ENCODE measurements around the gene KCNK10. TPM values are rescaled to one million over a fixed set of nuclear protein-coding genes. Genes with fewer than 3 reads are reported as not detected.

The KCNK10 gene
- total and polyA plus RNA-seq, 2 donors (not counting 1 experiment from before 2014, with no cell fraction given), result 0.20 TPM; not detected in 1

- Histone ChIP-seq H3K4me1 (ENCODE audit: control insufficient read depth in 2 of 2, insufficient read depth in 2 of 2, low read length in 2 of 2) (no peaks in the 10 kb centered on the region), H3K4me3 (ENCODE audit: control extremely low read depth in 1 of 5, extremely low read depth in 1 of 5, insufficient read depth in 1 of 5, low read depth in 2 of 5, low read length in 4 of 5) (no peak overlapping the region), H3K9ac (ENCODE audit: low read length) (no peak overlapping the region), H3K9me3 (ENCODE audit: control extremely low read depth in 1 of 3, control insufficient read depth in 2 of 3, insufficient read depth in 1 of 3, low read length in 2 of 3) (peaks cover 0 to 3% (median 3%) of the 10 kb centered on the region in 3 donors), H2AFZ (ENCODE audit: insufficient read depth, low read depth, low read length, poor library complexity, severe bottlenecking) (no peak overlapping the region), H3K79me2 (ENCODE audit: control insufficient read depth, insufficient read depth, low read length) (no peaks in the 10 kb centered on the region), H3K36me3 (replicated peaks in 1 of 2; ENCODE audit: control extremely low read depth in 1 of 2, control insufficient read depth in 1 of 2, extremely low read depth in 1 of 2, insufficient read depth in 2 of 2, low read length in 1 of 2) (no peaks in the 10 kb centered on the region), H4K20me1 (ENCODE audit: control insufficient read depth, insufficient read depth, low read length, poor library complexity, severe bottlenecking) (no peaks in the 10 kb centered on the region), H3K27ac (ENCODE audit: low read length in 2 of 2) (no peak overlapping the region), H3K4me2 (replicated peaks; ENCODE audit: low read depth, low read length, poor library complexity, severe bottlenecking) (no peak overlapping the region), H3K27me3 (replicated peaks in 1 of 4; ENCODE audit: control extremely low read depth in 1 of 4, control insufficient read depth in 3 of 4, insufficient read depth in 4 of 4, low read length in 3 of 4) (peaks cover 0 to 16% (median 7%) of the 10 kb centered on the region in 4 experiments)
- intact Hi-C loops (cut with micrococcal nuclease), result no loop called here
- DNase-seq (no peak), ATAC-seq (ENCODE audit: low read depth) (no peak)
- Mint-ChIP-seq H3K27ac (no peak overlapping the region), H3K9me3 (ENCODE audit: insufficient read depth) (peaks cover 5% of the 10 kb centered on the region), H3K4me3 (no peak overlapping the region), H3K4me1 (no peaks in the 10 kb centered on the region), H3K27me3 (peaks cover 11% of the 10 kb centered on the region)
- CTCF ChIA-PET, result no interaction called here
- TF ChIP-seq EZH2 (IDR thresholded peaks at IDR 0.05; ENCODE audit: borderline replicate concordance, insufficient read depth, low read depth, low read length, poor library complexity, severe bottlenecking) (no peak), CTCF (IDR thresholded peaks at IDR 0.05) (no peak)
- POLR2A ChIA-PET, result no interaction called here
Measured at GRCh38 chr14:88316521-88316920, 6.5 kb downstream of the KCNK10 start.

GRCh38 chr14:88312257-88312656 is 10.8 kb downstream of the KCNK10 start:
- no peak overlapping the region for H3K4me2 ChIP-seq (replicated peaks; ENCODE audit: low read depth, low read length, poor library complexity, severe bottlenecking)
- H3K36me3 ChIP-seq (replicated peaks in 1 of 2; ENCODE audit: control extremely low read depth in 1 of 2, control insufficient read depth in 1 of 2, extremely low read depth in 1 of 2, insufficient read depth in 2 of 2, low read length in 1 of 2), result no peaks in the 10 kb centered on the region
- ATAC-seq (ENCODE audit: low read depth), result no peak
- no peak overlapping the region for H3K9ac ChIP-seq (ENCODE audit: low read length)
- Mint-ChIP-seq H3K4me3 (no peak overlapping the region), H3K27ac (no peak overlapping the region), H3K9me3 (ENCODE audit: insufficient read depth) (peaks cover 5% of the 10 kb centered on the region), H3K4me1 (no peaks in the 10 kb centered on the region), H3K27me3 (peaks cover 11% of the 10 kb centered on the region)
- DNase-seq, result no peak
- TF ChIP-seq CTCF (IDR thresholded peaks at IDR 0.05), result no peak
- no peaks in the 10 kb centered on the region for H4K20me1 ChIP-seq (ENCODE audit: control insufficient read depth, insufficient read depth, low read length, poor library complexity, severe bottlenecking)
- peaks cover 0 to 7% (median 0%) of the 10 kb centered on the region in 4 experiments for H3K27me3 ChIP-seq (replicated peaks in 1 of 4; ENCODE audit: control extremely low read depth in 1 of 4, control insufficient read depth in 3 of 4, insufficient read depth in 4 of 4, low read length in 3 of 4)
- 97% methylated on average over 5 of the region's 6 CpGs for WGBS (ENCODE audit: insufficient coverage)
- H3K4me1 ChIP-seq (ENCODE audit: control insufficient read depth in 2 of 2, insufficient read depth in 2 of 2, low read length in 2 of 2), result no peaks in the 10 kb centered on the region
- no peak overlapping the region for H3K27ac ChIP-seq (ENCODE audit: low read length in 2 of 2)
- H3K9me3 ChIP-seq (ENCODE audit: control extremely low read depth in 1 of 3, control insufficient read depth in 2 of 3, insufficient read depth in 1 of 3, low read length in 2 of 3), result peaks cover 0 to 3% (median 3%) of the 10 kb centered on the region in 3 donors
- H2AFZ ChIP-seq (ENCODE audit: insufficient read depth, low read depth, low read length, poor library complexity, severe bottlenecking), result no peak overlapping the region
- intact Hi-C loops (cut with micrococcal nuclease), result no loop called here
- POLR2A ChIA-PET, result no interaction called here
- CTCF ChIA-PET, result no interaction called here
- no peaks in the 10 kb centered on the region for H3K79me2 ChIP-seq (ENCODE audit: control insufficient read depth, insufficient read depth, low read length)
- no peak overlapping the region for H3K4me3 ChIP-seq (ENCODE audit: control extremely low read depth in 1 of 5, extremely low read depth in 1 of 5, insufficient read depth in 1 of 5, low read depth in 2 of 5, low read length in 4 of 5)
